Prostate gland (tissue), 2 donors: ENCODE results near the gene NDC80. TPM values are rescaled to one million over a fixed set of nuclear protein-coding genes. Genes with fewer than 3 reads are reported as not detected.

Source experiments
- DNase-seq: peaks from one replicate; pipeline ENCODE4 v3.0.0-alpha.2; 2019; ENCODE audit warnings: low spot score
- H3K27ac ChIP-seq, 2 donors: fragments of 200-600 bp; sonication (generic); 2 replicates each; pipeline ENCODE4 v1.5.1; 2017 to 2019
- H3K27me3 ChIP-seq: fragments of 200-600 bp; sonication (generic); replicated peaks from 2 replicates; pipeline ENCODE4 v1.5.1; 2019; ENCODE audit not compliant: insufficient read depth
- H3K36me3 ChIP-seq, 2 donors: fragments of 200-600 bp; sonication (generic); 1 replicate in 1 of 2; 2 replicates in 1 of 2; pipeline versions ENCODE4 v1.5.1 to v1.8.1; 2017 to 2019
- H3K4me1 ChIP-seq: fragments of 200-600 bp; sonication (generic); replicated peaks from 2 replicates; pipeline ENCODE4 v1.5.1; 2019
- H3K4me3 ChIP-seq, 2 donors: fragments of 200-600 bp; sonication (generic); 2 replicates each; pipeline ENCODE4 v1.5.1; 2017 to 2019
- H3K9me3 ChIP-seq: fragments of 200-600 bp; sonication (generic); 2 replicates; pipeline ENCODE4 v1.5.1; 2017
- POLR2A ChIP-seq: fragments of 450-650 bp; IDR thresholded peaks from one replicate; pipeline ENCODE4 v1.6.1; 2016; ENCODE audit warnings: antibody characterized with exemption, mild to moderate bottlenecking
- POLR2AphosphoS5 ChIP-seq: sonication (generic); formaldehyde crosslinking; IDR thresholded peaks from one replicate; pipeline ENCODE4 v1.6.1; 2017; ENCODE audit warnings: antibody characterized with exemption
- WGBS: methylation state at CpG from one replicate; pipeline ENCODE4 v1.1.5; 2018; 5-methylcytosine and 5-hydroxymethylcytosine counted together
- intact Hi-C: fragments of 100-400 bp; cut with DNase I; formaldehyde crosslinking; loops from one replicate; pipeline ENCODE4 v1.14.2; 2022
- total RNA-seq, 2 donors: library from RNA; depleted of rRNA; stranded (reverse); fragments of >200 nt; gene quantifications; one replicate each; pipeline ENCODE4 v1.1.0, GENCODE V29; 2016
- TF ChIP-seq, protein P1 (sequence below), 4 experiments: fragments of 200-600 bp in 2 of 4; fragments of 450-650 bp in 2 of 4; sonication (generic) in 2 of 4; IDR thresholded peaks; 1 replicate in 3 of 4; 2 replicates in 1 of 4; pipeline ENCODE4 v1.5.1; 2016 to 2019; ENCODE audit warnings: antibody characterized with exemption in 4 of 4, mild to moderate bottlenecking in 2 of 4, moderate library complexity in 2 of 4

The NDC80 gene
- total RNA-seq, 2 donors from 2014 or later: 0.77 to 2.7 TPM

- 92% methylated on average over 5 of the region's 5 CpGs for WGBS
- no peak overlapping the region for H3K27ac ChIP-seq
These were observed 39.2 kb downstream of the NDC80 start for GRCh38 chr18:2610549-2610948.

DNA sequence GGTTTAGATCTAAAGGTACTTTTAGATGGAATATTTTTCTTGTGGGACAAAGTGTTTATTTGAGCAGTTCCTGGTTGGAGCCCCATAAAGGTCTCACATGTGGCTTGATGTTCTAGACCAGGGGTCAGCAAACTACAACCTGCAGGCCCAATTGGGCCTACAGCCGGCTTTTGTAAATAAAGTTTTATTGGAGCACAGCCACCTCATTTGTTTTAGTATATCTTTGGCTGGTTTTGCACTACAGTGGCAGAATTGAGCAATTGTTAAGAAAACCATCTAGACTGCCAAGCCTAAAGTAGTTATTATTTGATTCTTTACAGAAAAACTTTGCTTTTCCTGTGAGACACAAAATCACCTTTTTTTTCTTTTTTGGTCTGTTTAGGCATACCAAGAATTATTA is 41.6 kb downstream of the NDC80 start:
- H3K27me3 ChIP-seq: no peaks in the 10 kb centered on the region
- TF ChIP-seq, protein P1, sequence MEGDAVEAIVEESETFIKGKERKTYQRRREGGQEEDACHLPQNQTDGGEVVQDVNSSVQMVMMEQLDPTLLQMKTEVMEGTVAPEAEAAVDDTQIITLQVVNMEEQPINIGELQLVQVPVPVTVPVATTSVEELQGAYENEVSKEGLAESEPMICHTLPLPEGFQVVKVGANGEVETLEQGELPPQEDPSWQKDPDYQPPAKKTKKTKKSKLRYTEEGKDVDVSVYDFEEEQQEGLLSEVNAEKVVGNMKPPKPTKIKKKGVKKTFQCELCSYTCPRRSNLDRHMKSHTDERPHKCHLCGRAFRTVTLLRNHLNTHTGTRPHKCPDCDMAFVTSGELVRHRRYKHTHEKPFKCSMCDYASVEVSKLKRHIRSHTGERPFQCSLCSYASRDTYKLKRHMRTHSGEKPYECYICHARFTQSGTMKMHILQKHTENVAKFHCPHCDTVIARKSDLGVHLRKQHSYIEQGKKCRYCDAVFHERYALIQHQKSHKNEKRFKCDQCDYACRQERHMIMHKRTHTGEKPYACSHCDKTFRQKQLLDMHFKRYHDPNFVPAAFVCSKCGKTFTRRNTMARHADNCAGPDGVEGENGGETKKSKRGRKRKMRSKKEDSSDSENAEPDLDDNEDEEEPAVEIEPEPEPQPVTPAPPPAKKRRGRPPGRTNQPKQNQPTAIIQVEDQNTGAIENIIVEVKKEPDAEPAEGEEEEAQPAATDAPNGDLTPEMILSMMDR (IDR thresholded peaks at IDR 0.05): no peak
- no peak for TF ChIP-seq POLR2A
- no peak for TF ChIP-seq POLR2AphosphoS5

More at GRCh38 chr18:2610549-2610948, 39.2 kb downstream of the NDC80 start:
- H3K4me3 ChIP-seq: no peak overlapping the region
- intact Hi-C loops: no loop called here
- no peaks in the 10 kb centered on the region for H3K9me3 ChIP-seq
- no peak for DNase-seq
- H3K27me3 ChIP-seq: no peaks in the 10 kb centered on the region
- no peaks in the 10 kb centered on the region for H3K4me1 ChIP-seq
- TF ChIP-seq POLR2AphosphoS5 (no peak), POLR2A (no peak)
- TF ChIP-seq, protein P1 (IDR thresholded peaks at IDR 0.05): no peak
- no peaks in the 10 kb centered on the region for H3K36me3 ChIP-seq

DNA sequence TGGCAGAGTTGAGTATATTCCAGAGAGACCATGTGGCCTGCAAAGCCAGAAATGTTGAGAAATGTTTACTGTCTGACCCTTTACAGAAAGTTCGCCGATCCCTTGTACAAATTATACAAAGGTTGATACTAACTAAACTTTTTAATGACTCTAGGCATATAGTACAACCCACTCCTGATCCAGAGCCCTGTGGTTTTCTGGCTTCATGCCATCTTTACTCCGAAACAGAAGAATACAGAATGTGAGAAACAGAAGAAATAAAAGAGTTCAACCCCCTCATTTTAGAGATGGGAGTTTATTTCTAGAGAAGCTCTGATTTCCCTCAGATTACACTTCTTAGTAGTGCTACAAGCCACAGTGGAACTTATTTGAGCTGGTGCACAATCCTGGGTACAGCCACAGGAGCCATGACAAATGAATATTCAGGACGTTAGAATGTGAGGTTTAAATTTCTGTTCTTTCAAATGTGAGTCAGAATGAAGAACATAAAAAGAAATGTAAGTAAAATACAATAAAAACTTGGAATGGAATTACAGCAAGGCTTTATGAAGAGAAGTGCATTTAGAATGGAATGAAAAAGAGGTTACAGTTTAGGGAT is 46.1 kb downstream of the NDC80 start:
- Histone ChIP-seq H3K4me1 (no peaks in the 10 kb centered on the region), H3K27me3 (no peaks in the 10 kb centered on the region), H3K4me3 (no peak overlapping the region), H3K9me3 (no peaks in the 10 kb centered on the region), H3K27ac (no peak overlapping the region), H3K36me3 (no peaks in the 10 kb centered on the region)
- DNase-seq: no peak
- 77% methylated on average over 4 of the region's 4 CpGs for WGBS
- no peak for TF ChIP-seq POLR2A
- TF ChIP-seq, protein P1 (IDR thresholded peaks at IDR 0.05): no peak
- no peak for TF ChIP-seq POLR2AphosphoS5
- intact Hi-C loops: no loop called here

More for the DNA sequence above, 41.6 kb downstream of the NDC80 start:
- no peak for DNase-seq
- Histone ChIP-seq H3K27ac (no peak overlapping the region), H3K36me3 (no peaks in the 10 kb centered on the region), H3K4me1 (no peaks in the 10 kb centered on the region), H3K9me3 (no peaks in the 10 kb centered on the region), H3K4me3 (no peak overlapping the region)
- 65% methylated on average over 1 of the region's 1 CpG for WGBS
- intact Hi-C loops: no loop called here

DNA sequence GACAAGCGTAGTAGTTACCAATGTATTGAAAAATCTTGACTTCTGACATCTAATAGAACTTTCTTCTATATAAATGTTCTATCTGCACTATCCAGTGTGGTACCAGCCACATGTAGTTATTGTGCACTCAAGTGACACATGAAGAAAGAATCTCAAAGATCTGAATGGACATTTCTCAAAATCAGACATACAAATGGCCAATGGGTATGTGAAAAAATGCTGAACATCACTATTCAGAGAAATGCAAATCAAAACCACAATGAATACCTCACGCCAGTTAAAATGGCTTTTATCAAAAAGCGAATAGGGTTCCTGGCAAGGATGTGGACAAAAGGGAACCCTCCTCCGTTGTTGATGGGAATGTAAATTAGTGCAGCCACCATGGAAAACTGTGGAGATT is 46.7 kb downstream of the NDC80 start:
- H3K27me3 ChIP-seq: no peaks in the 10 kb centered on the region
- intact Hi-C loops: no loop called here
- H3K36me3 ChIP-seq: no peaks in the 10 kb centered on the region
- no peak overlapping the region for H3K4me3 ChIP-seq
- no peak overlapping the region for H3K27ac ChIP-seq
- no peak for DNase-seq
- TF ChIP-seq POLR2A (no peak), POLR2AphosphoS5 (no peak)
- TF ChIP-seq, protein P1 (IDR thresholded peaks at IDR 0.05): no peak
- H3K4me1 ChIP-seq: no peaks in the 10 kb centered on the region
- no peaks in the 10 kb centered on the region for H3K9me3 ChIP-seq
- 96% methylated on average over 4 of the region's 4 CpGs for WGBS

GRCh38 chr18:2625217-2625616 is 53.9 kb downstream of the NDC80 start:
- no peak overlapping the region for H3K4me3 ChIP-seq

More at GRCh38 chr18:2625217-2625616, 53.9 kb downstream of the NDC80 start:
- H3K27ac ChIP-seq: no peak overlapping the region
- DNase-seq: no peak
- intact Hi-C loops: no loop called here
- no peaks in the 10 kb centered on the region for H3K36me3 ChIP-seq
- 55% methylated on average over 5 of the region's 5 CpGs for WGBS
- no peaks in the 10 kb centered on the region for H3K9me3 ChIP-seq
- no peaks in the 10 kb centered on the region for H3K27me3 ChIP-seq
- H3K4me1 ChIP-seq: no peaks in the 10 kb centered on the region
- TF ChIP-seq, protein P1 (IDR thresholded peaks at IDR 0.05): no peak
- TF ChIP-seq POLR2A (no peak), POLR2AphosphoS5 (no peak)
